NCI-H524 treated with DMSO at 0.1 percent for 48 hours (cell line): Measurements from ENCODE around the gene SOX11.
"Not testable (repeated sequence)": the region's sequence is repeated elsewhere in the genome, so short reads cannot be mapped to it uniquely, and the experiment has no call there.

Experiments used
- DNase-seq: peaks from one replicate; lab custom pipeline; 2025; lab: John Stamatoyannopoulos, UW

Gene SOX11

GRCh38 chr2:5691985-5692529 is at the start of gene SOX11:
Gene SOX11 (plus strand): TSS chr2:5692384. CDS start chr2:5692722, 338 bp downstream.
- peak; percentile 87 for DNase-seq

- DNase-seq = not testable (repeated sequence)
These were observed 39.5 kb upstream of the SOX11 start for GRCh38 chr2:5652734-5653133.

GRCh38 chr2:5653756-5654155 is 38.4 kb upstream of the SOX11 start:
- DNase-seq = not testable (repeated sequence)

GRCh38 chr2:5657231-5657630 is 35.0 kb upstream of the SOX11 start:
- no peak for DNase-seq

- no peak for DNase-seq
These were observed 31.6 kb upstream of the SOX11 start for GRCh38 chr2:5660591-5660990.

GRCh38 chr2:5661362-5661761 is 30.8 kb upstream of the SOX11 start:
- no peak for DNase-seq

GRCh38 chr2:5664278-5664681 is 27.9 kb upstream of the SOX11 start:
- DNase-seq = no peak

- DNase-seq = no peak
These were observed 27.1 kb upstream of the SOX11 start for GRCh38 chr2:5665066-5665465.

GRCh38 chr2:5666798-5667197 is 25.4 kb upstream of the SOX11 start:
- no peak for DNase-seq

- DNase-seq = not testable (repeated sequence)
These were observed 24.5 kb upstream of the SOX11 start for GRCh38 chr2:5667655-5668054.

- no peak for DNase-seq
These were observed 23.4 kb upstream of the SOX11 start for GRCh38 chr2:5668682-5669250.

- DNase-seq = no peak
These were observed 19.4 kb upstream of the SOX11 start for GRCh38 chr2:5672749-5673144.

GRCh38 chr2:5673145-5674025 is 18.8 kb upstream of the SOX11 start:
- peak; percentile 31 for DNase-seq

- no peak for DNase-seq
These were observed 18.2 kb upstream of the SOX11 start for GRCh38 chr2:5674026-5674340.

GRCh38 chr2:5677133-5677532 is 15.1 kb upstream of the SOX11 start:
- no peak for DNase-seq

- no peak for DNase-seq
These were observed 8.7 kb upstream of the SOX11 start for GRCh38 chr2:5683471-5683870.

GRCh38 chr2:5685225-5685624 is 7.0 kb upstream of the SOX11 start:
- DNase-seq = no peak

GRCh38 chr2:5686068-5686467 is 6.1 kb upstream of the SOX11 start:
- no peak for DNase-seq

GRCh38 chr2:5686536-5686935 is 5.6 kb upstream of the SOX11 start:
- no peak for DNase-seq

GRCh38 chr2:5689750-5690149 is 2.4 kb upstream of the SOX11 start:
- DNase-seq = no peak

GRCh38 chr2:5690286-5690685 is 1.9 kb upstream of the SOX11 start:
- no peak for DNase-seq

- DNase-seq = no peak
These were observed 1.4 kb upstream of the SOX11 start for GRCh38 chr2:5690718-5691220.
